NCI-H187 (cell line): Measurements from ENCODE around the gene MRAP.
"Not testable (repeated sequence)": the region's sequence is repeated elsewhere in the genome, so short reads cannot be mapped to it uniquely, and the experiment has no call there.

ENCODE experiments used
- DNase-seq, 2 experiments: peaks; one replicate each; lab custom pipeline; 2025; lab: John Stamatoyannopoulos, UW

Gene MRAP

GRCh38 chr21:32300117-32300681 is 1.5 kb downstream of the MRAP start:
- no peak for DNase-seq

GRCh38 chr21:32301596-32301995 is 2.9 kb downstream of the MRAP start:
- no peak for DNase-seq

GRCh38 chr21:32302560-32302959 is 3.9 kb downstream of the MRAP start:
- no peak for DNase-seq

- no peak for DNase-seq
These were observed 4.7 kb downstream of the MRAP start for GRCh38 chr21:32303385-32303784.

GRCh38 chr21:32304998-32305397 is 6.3 kb downstream of the MRAP start:
- DNase-seq, result no peak

- no peak for DNase-seq
These were observed 7.5 kb downstream of the MRAP start for GRCh38 chr21:32306021-32306780.

GRCh38 chr21:32307706-32308105 is 9.1 kb downstream of the MRAP start:
- DNase-seq, result no peak

- DNase-seq, result no peak
These were observed 10.0 kb downstream of the MRAP start for GRCh38 chr21:32308696-32309095.

GRCh38 chr21:32309906-32310460 is 11.3 kb downstream of the MRAP start:
- DNase-seq, result no peak

GRCh38 chr21:32310976-32311375 is 12.3 kb downstream of the MRAP start:
- not testable (repeated sequence) for DNase-seq

- DNase-seq, result no peak
These were observed 13.0 kb downstream of the MRAP start for GRCh38 chr21:32311621-32312020.

GRCh38 chr21:32312326-32312725 is 13.7 kb downstream of the MRAP start:
- no peak for DNase-seq

- DNase-seq, result no peak
These were observed 14.3 kb downstream of the MRAP start for GRCh38 chr21:32312976-32313375.

GRCh38 chr21:32314806-32315205 is 16.2 kb downstream of the MRAP start:
- DNase-seq, result no peak

- DNase-seq, result no peak
These were observed 17.0 kb downstream of the MRAP start for GRCh38 chr21:32315511-32316281.

- DNase-seq, result no peak
These were observed 17.9 kb downstream of the MRAP start for GRCh38 chr21:32316361-32317215.

- DNase-seq, result no peak
These were observed 19.1 kb downstream of the MRAP start for GRCh38 chr21:32317726-32318125.

GRCh38 chr21:32319012-32319411 is 20.4 kb downstream of the MRAP start:
- DNase-seq, result no peak

GRCh38 chr21:32320059-32320458 is 21.4 kb downstream of the MRAP start:
- DNase-seq, result no peak

GRCh38 chr21:32320726-32321125 is 22.1 kb downstream of the MRAP start:
- DNase-seq, result no peak

GRCh38 chr21:32321480-32321879 is 22.8 kb downstream of the MRAP start:
- no peak for DNase-seq

- no peak for DNase-seq
These were observed 23.4 kb downstream of the MRAP start for GRCh38 chr21:32322103-32322502.
